ENCODE measurements around the gene OR51D1.

Gene OR51D1

DNA sequence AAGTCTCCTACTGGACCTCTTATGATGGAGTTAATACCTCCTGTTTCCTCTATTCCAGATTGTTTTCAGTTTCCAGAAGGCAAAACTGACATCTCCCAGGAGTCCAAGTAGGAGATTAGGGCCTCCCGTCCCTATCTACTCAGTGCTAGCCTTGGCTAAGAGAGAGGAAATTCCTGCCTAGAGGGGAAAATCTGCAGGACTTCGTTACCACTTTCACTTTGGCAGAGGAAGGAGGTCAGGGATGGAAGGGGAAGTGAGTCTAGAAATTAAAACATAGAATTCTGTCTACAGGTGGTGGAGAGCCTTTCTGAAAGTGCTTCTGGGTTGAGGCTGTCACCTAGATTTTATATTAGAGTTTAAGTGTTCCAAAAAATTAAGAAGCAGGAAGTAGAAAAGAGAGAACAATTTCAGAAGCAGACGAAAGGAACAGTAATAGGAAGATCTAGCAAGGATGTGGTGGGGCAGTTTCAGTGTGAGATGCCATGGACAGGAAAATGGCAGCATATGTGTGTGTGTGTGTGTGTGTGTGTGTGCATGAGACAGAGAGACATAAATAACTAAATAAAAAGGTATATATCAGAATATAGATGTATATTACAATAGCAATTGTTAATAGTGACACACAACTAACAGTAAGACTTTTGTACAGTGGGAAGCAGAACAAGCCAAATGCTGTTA lies 26.9 kb upstream of the OR51D1 start:
- Histone ChIP-seq H3K27ac (ENCODE audit: low read length, poor library complexity, severe bottlenecking) (no peak overlapping the region), H2BK5ac (ENCODE audit: low read depth, low read length, poor library complexity, severe bottlenecking) (no peak overlapping the region), H3K4ac (ENCODE audit: low read depth in 1 of 2, low read length in 2 of 2) (no peak overlapping the region), H3K9me3 (ENCODE audit: control insufficient read depth, low read length) (no peaks in the 10 kb centered on the region), H3K36me3 (ENCODE audit: control insufficient read depth in 1 of 2, insufficient read depth in 2 of 2, low read depth in 1 of 2, low read length in 2 of 2) (no peaks in the 10 kb centered on the region), H3K14ac (ENCODE audit: low read length in 2 of 2) (no peak overlapping the region), H3K27me3 (ENCODE audit: control insufficient read depth in 1 of 2, insufficient read depth in 1 of 2, low read length in 2 of 2) (peaks cover 0 to 4% of the 10 kb centered on the region in 2 experiments), H4K8ac (ENCODE audit: low read length) (no peak overlapping the region), H3K4me2 (ENCODE audit: low read length, poor library complexity, severe bottlenecking) (no peak overlapping the region), H3K4me1 (ENCODE audit: control insufficient read depth, insufficient read depth, low read depth, low read length) (no peaks in the 10 kb centered on the region), H4K91ac (ENCODE audit: low read length) (no peak overlapping the region), H3K9ac (ENCODE audit: low read length) (peak overlapping the region; percentile 54), H2BK120ac (ENCODE audit: low read depth, low read length) (no peak overlapping the region), H3K79me1 (replicated peaks; ENCODE audit: low read length, poor library complexity, severe bottlenecking) (peaks cover 1% of the 10 kb centered on the region), H3K18ac (ENCODE audit: low read depth in 1 of 2, low read length in 2 of 2) (no peak overlapping the region), H2AK5ac (ENCODE audit: low read length, severe bottlenecking) (no peak overlapping the region), H3K4me3 (ENCODE audit: insufficient read depth in 1 of 2, low read depth in 1 of 2, low read length in 2 of 2) (peak overlapping the region in 1 of 2 experiments; percentile 69), H2AFZ (ENCODE audit: low read depth, low read length) (peak overlapping the region; percentile 32), H2BK12ac (ENCODE audit: low read length in 2 of 2) (no peak overlapping the region), H2BK15ac (ENCODE audit: low read depth, poor library complexity, severe bottlenecking) (no peak overlapping the region), H3K23ac (ENCODE audit: low read length in 2 of 2) (no peak overlapping the region)
- DNase-seq = peak; percentile 7
- 68% methylated on average over 3 of the region's 3 CpGs for WGBS

DNA sequence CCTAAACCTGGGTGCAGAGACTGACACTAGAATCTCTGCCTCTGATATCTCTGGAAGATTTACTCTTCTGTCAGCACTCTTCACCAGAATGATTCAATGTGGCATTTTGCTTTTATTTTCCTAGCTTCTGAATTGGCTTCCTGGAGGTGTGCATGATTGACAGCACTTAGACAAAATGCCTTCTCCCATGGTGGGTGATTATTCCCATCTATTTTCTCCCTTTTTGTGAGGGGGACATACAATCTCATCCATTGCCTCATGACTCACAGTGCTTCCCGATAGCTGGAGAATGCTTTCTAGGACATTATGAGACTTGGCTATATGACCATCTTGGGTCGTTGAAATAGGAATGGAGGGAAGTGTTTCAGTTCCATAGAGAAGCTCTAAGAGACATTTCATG lies 25.3 kb upstream of the OR51D1 start:
- H2BK5ac ChIP-seq (ENCODE audit: low read depth, low read length, poor library complexity, severe bottlenecking) = no peak overlapping the region
- H2AFZ ChIP-seq (ENCODE audit: low read depth, low read length) = no peak overlapping the region
- H3K4ac ChIP-seq (ENCODE audit: low read depth in 1 of 2, low read length in 2 of 2) = no peak overlapping the region
- H2AK5ac ChIP-seq (ENCODE audit: low read length, severe bottlenecking) = no peak overlapping the region
- no peak overlapping the region for H2BK15ac ChIP-seq (ENCODE audit: low read depth, poor library complexity, severe bottlenecking)
- no peak overlapping the region for H3K18ac ChIP-seq (ENCODE audit: low read depth in 1 of 2, low read length in 2 of 2)
- H3K79me1 ChIP-seq (replicated peaks; ENCODE audit: low read length, poor library complexity, severe bottlenecking) = no peaks in the 10 kb centered on the region
- no peaks in the 10 kb centered on the region for H3K9me3 ChIP-seq (ENCODE audit: control insufficient read depth, low read length)
- H4K91ac ChIP-seq (ENCODE audit: low read length) = no peak overlapping the region
- H3K14ac ChIP-seq (ENCODE audit: low read length in 2 of 2) = no peak overlapping the region
- H3K4me3 ChIP-seq (ENCODE audit: insufficient read depth in 1 of 2, low read depth in 1 of 2, low read length in 2 of 2) = no peak overlapping the region
- H2BK12ac ChIP-seq (ENCODE audit: low read length in 2 of 2) = no peak overlapping the region
- DNase-seq = no peak
- no peak overlapping the region for H3K9ac ChIP-seq (ENCODE audit: low read length)
- H3K27me3 ChIP-seq (ENCODE audit: control insufficient read depth in 1 of 2, insufficient read depth in 1 of 2, low read length in 2 of 2) = peaks cover 0 to 4% of the 10 kb centered on the region in 2 experiments
- no peak overlapping the region for H3K4me2 ChIP-seq (ENCODE audit: low read length, poor library complexity, severe bottlenecking)
- no peak overlapping the region for H3K27ac ChIP-seq (ENCODE audit: low read length, poor library complexity, severe bottlenecking)
- no peaks in the 10 kb centered on the region for H3K4me1 ChIP-seq (ENCODE audit: control insufficient read depth, insufficient read depth, low read depth, low read length)
- no peaks in the 10 kb centered on the region for H3K36me3 ChIP-seq (ENCODE audit: control insufficient read depth in 1 of 2, insufficient read depth in 2 of 2, low read depth in 1 of 2, low read length in 2 of 2)
- H3K23ac ChIP-seq (ENCODE audit: low read length in 2 of 2) = no peak overlapping the region
- no peak overlapping the region for H2BK120ac ChIP-seq (ENCODE audit: low read depth, low read length)
- WGBS = no CpG with 5 or more reads among the region's 2 CpGs
- H4K8ac ChIP-seq (ENCODE audit: low read length) = no peak overlapping the region

DNA sequence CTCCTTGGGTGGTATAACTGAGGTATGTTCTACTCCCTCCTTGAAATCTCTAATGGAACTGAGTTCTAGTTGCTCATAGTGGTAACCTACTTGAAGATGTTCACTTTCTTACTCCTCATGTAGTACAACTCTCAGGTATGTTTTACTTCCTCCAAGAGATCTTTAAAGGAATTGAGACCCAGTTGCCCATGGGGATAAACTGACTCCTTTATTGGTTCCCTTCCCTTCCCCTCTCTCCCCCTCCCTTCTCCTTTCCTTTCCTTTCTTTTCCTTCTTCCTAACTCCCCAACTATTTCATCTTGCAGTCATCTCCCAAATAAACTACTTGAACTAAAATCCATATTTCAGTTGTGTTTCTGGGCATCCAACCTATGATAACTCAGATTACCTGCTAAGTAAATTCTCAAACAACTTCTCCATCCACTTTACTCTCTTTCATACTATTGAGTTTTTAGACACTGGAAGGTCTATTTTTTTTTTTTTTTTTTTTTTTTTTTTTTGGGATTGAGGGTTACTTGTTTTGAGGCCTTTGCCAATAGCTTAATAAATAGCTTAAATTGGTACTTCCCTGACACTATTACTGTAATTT lies 21.3 kb upstream of the OR51D1 start:
- no peak overlapping the region for H3K27ac ChIP-seq (ENCODE audit: low read length, poor library complexity, severe bottlenecking)
- DNase-seq = no peak
- H4K91ac ChIP-seq (ENCODE audit: low read length) = no peak overlapping the region
- H2AK5ac ChIP-seq (ENCODE audit: low read length, severe bottlenecking) = no peak overlapping the region
- no peaks in the 10 kb centered on the region for H3K9me3 ChIP-seq (ENCODE audit: control insufficient read depth, low read length)
- H2BK5ac ChIP-seq (ENCODE audit: low read depth, low read length, poor library complexity, severe bottlenecking) = no peak overlapping the region
- H2AFZ ChIP-seq (ENCODE audit: low read depth, low read length) = no peak overlapping the region
- no peak overlapping the region for H3K4me3 ChIP-seq (ENCODE audit: insufficient read depth in 1 of 2, low read depth in 1 of 2, low read length in 2 of 2)
- no peaks in the 10 kb centered on the region for H3K36me3 ChIP-seq (ENCODE audit: control insufficient read depth in 1 of 2, insufficient read depth in 2 of 2, low read depth in 1 of 2, low read length in 2 of 2)
- H3K14ac ChIP-seq (ENCODE audit: low read length in 2 of 2) = no peak overlapping the region
- no peak overlapping the region for H3K18ac ChIP-seq (ENCODE audit: low read depth in 1 of 2, low read length in 2 of 2)
- H2BK120ac ChIP-seq (ENCODE audit: low read depth, low read length) = no peak overlapping the region
- no peaks in the 10 kb centered on the region for H3K4me1 ChIP-seq (ENCODE audit: control insufficient read depth, insufficient read depth, low read depth, low read length)
- no peak overlapping the region for H4K8ac ChIP-seq (ENCODE audit: low read length)
- H2BK15ac ChIP-seq (ENCODE audit: low read depth, poor library complexity, severe bottlenecking) = no peak overlapping the region
- no peak overlapping the region for H3K23ac ChIP-seq (ENCODE audit: low read length in 2 of 2)
- no peak overlapping the region for H3K4ac ChIP-seq (ENCODE audit: low read depth in 1 of 2, low read length in 2 of 2)
- H3K27me3 ChIP-seq (ENCODE audit: control insufficient read depth in 1 of 2, insufficient read depth in 1 of 2, low read length in 2 of 2) = peaks cover 0 to 4% of the 10 kb centered on the region in 2 experiments
- no peak overlapping the region for H3K4me2 ChIP-seq (ENCODE audit: low read length, poor library complexity, severe bottlenecking)
- H3K79me1 ChIP-seq (replicated peaks; ENCODE audit: low read length, poor library complexity, severe bottlenecking) = no peaks in the 10 kb centered on the region
- H3K9ac ChIP-seq (ENCODE audit: low read length) = no peak overlapping the region
- no peak overlapping the region for H2BK12ac ChIP-seq (ENCODE audit: low read length in 2 of 2)

DNA sequence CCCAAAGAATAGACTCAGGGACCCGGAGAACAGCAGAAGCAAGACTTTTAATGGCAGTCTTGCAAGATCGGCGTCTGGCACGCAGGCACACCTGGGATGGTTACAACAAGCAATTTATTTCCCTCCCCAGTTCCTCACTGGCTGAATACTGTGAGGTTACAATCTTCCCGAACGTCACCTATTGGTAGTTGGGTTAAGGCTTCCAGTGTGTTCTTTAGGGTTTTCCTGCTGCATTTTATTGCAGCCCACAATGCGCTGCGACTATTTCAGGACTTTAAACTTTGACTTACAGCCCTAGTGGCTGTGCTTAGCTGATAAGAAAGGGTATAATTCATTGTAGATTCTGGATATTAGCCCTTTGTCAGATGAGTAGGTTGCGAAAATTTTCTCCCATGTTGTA lies 17.8 kb upstream of the OR51D1 start:
- Histone ChIP-seq H2AFZ (ENCODE audit: low read depth, low read length) (no peak overlapping the region), H3K36me3 (ENCODE audit: control insufficient read depth in 1 of 2, insufficient read depth in 2 of 2, low read depth in 1 of 2, low read length in 2 of 2) (no peaks in the 10 kb centered on the region), H3K79me1 (replicated peaks; ENCODE audit: low read length, poor library complexity, severe bottlenecking) (no peaks in the 10 kb centered on the region), H3K9ac (ENCODE audit: low read length) (no peak overlapping the region), H2AK5ac (ENCODE audit: low read length, severe bottlenecking) (no peak overlapping the region), H3K18ac (ENCODE audit: low read depth in 1 of 2, low read length in 2 of 2) (no peak overlapping the region), H3K14ac (ENCODE audit: low read length in 2 of 2) (no peak overlapping the region), H2BK5ac (ENCODE audit: low read depth, low read length, poor library complexity, severe bottlenecking) (no peak overlapping the region), H3K23ac (ENCODE audit: low read length in 2 of 2) (no peak overlapping the region), H3K4ac (ENCODE audit: low read depth in 1 of 2, low read length in 2 of 2) (no peak overlapping the region), H3K4me1 (ENCODE audit: control insufficient read depth, insufficient read depth, low read depth, low read length) (no peaks in the 10 kb centered on the region), H4K8ac (ENCODE audit: low read length) (no peak overlapping the region), H3K9me3 (ENCODE audit: control insufficient read depth, low read length) (no peaks in the 10 kb centered on the region), H2BK12ac (ENCODE audit: low read length in 2 of 2) (no peak overlapping the region), H2BK120ac (ENCODE audit: low read depth, low read length) (no peak overlapping the region), H3K27me3 (ENCODE audit: control insufficient read depth in 1 of 2, insufficient read depth in 1 of 2, low read length in 2 of 2) (peaks cover 0 to 4% of the 10 kb centered on the region in 2 experiments), H4K91ac (ENCODE audit: low read length) (no peak overlapping the region), H3K4me3 (ENCODE audit: insufficient read depth in 1 of 2, low read depth in 1 of 2, low read length in 2 of 2) (no peak overlapping the region), H3K4me2 (ENCODE audit: low read length, poor library complexity, severe bottlenecking) (no peak overlapping the region), H3K27ac (ENCODE audit: low read length, poor library complexity, severe bottlenecking) (no peak overlapping the region), H2BK15ac (ENCODE audit: low read depth, poor library complexity, severe bottlenecking) (no peak overlapping the region)
- 82% methylated on average over 8 of the region's 9 CpGs for WGBS
- DNase-seq = no peak

Measured in mesenchymal stem cell (in vitro differentiated cells and primary cell).